Natural killer cell (primary cell): ENCODE measurements around the gene IGFBPL1. TPM values are rescaled to one million over a fixed set of nuclear protein-coding genes. Genes with fewer than 3 reads are reported as not detected.
"Not testable (repeated sequence)": the region's sequence is repeated elsewhere in the genome, so short reads cannot be mapped to it uniquely, and the experiment has no call there.

Experiments
- ATAC-seq, 3 donors: fragments of 150-1000 bp in 2 of 3; fragments of 200-7000 bp in 1 of 3; cut with Tn5 transposase; 1 replicate in 1 of 3; 2 replicates in 2 of 3; pipeline ENCODE4 v1.10.0; 2021; ENCODE audit warnings: mild to moderate bottlenecking in 2 of 3, moderate library complexity in 2 of 3
- DNase-seq, 2 donors: peaks; one replicate each; pipeline versions ENCODE4 v3.0.0 to v3.0.0-alpha.2; 2013 to 2021; ENCODE audit warnings: mixed read lengths in 1 of 2
- H3K27ac ChIP-seq: one replicate; pipeline ENCODE4 v1.5.1; 2013; ENCODE audit warnings: mild to moderate bottlenecking, low read length
- H3K27me3 ChIP-seq: one replicate; pipeline ENCODE4 v1.6.1; 2013; ENCODE audit warnings: low read length; ENCODE audit not compliant: control insufficient read depth, insufficient read depth
- H3K36me3 ChIP-seq: one replicate; pipeline ENCODE4 v1.6.1; 2013; ENCODE audit warnings: low read length; ENCODE audit not compliant: control insufficient read depth, insufficient read depth
- H3K4me1 ChIP-seq: one replicate; pipeline ENCODE4 v1.6.1; 2013; ENCODE audit warnings: low read length; ENCODE audit not compliant: control insufficient read depth, insufficient read depth
- H3K4me3 ChIP-seq: one replicate; pipeline ENCODE4 v1.5.1; 2013; ENCODE audit warnings: low read length
- H3K9me3 ChIP-seq: one replicate; pipeline ENCODE4 v1.6.1; 2013; ENCODE audit warnings: low read length; ENCODE audit not compliant: control insufficient read depth, insufficient read depth
- H3K27ac Mint-ChIP-seq, 2 donors: one replicate each; pipeline ENCODE4 v1.8.0; 2022; ENCODE audit warnings: mild to moderate bottlenecking in 2 of 2, mixed read lengths in 2 of 2, moderate library complexity in 1 of 2
- H3K27me3 Mint-ChIP-seq, 2 donors: one replicate each; pipeline ENCODE4 v1.8.0; 2022; ENCODE audit warnings: low read depth in 2 of 2, mixed read lengths in 2 of 2
- H3K36me3 Mint-ChIP-seq: one replicate; pipeline ENCODE4 v1.8.0; 2022; ENCODE audit warnings: mixed read lengths
- H3K4me1 Mint-ChIP-seq, 2 donors: one replicate each; pipeline ENCODE4 v1.8.0; 2022; ENCODE audit warnings: mixed read lengths in 2 of 2
- H3K4me3 Mint-ChIP-seq: one replicate; pipeline ENCODE4 v1.8.0; 2022; ENCODE audit warnings: mild to moderate bottlenecking, moderate library complexity, mixed read lengths
- H3K9me3 Mint-ChIP-seq, 2 donors: one replicate each; pipeline ENCODE4 v1.8.0; 2022; ENCODE audit warnings: mixed read lengths in 2 of 2
- CTCF ChIP-seq: fragments of 200-600 bp; IDR thresholded peaks from one replicate; pipeline ENCODE4 v1.8.0; 2022; ENCODE audit warnings: antibody characterized with exemption
- whole genome bisulfite sequencing: methylation state at CpG from one replicate; pipeline ENCODE4 v1.1.7; 2013; ENCODE audit warnings: missing lambda C conversion rate; ENCODE audit not compliant: insufficient coverage; 5-methylcytosine and 5-hydroxymethylcytosine counted together
- intact Hi-C: fragments of 100-400 bp; cut with micrococcal nuclease; formaldehyde crosslinking; loops from one replicate; pipeline ENCODE4 v1.14.2; 2022
- total RNA-seq, 4 donors: library from RNA; stranded (reverse); fragments of 120-200 nt in 1 of 4; gene quantifications; one replicate each; pipeline versions ENCODE4 v1.2.3 to v1.2.4, GENCODE V29; 2013 to 2022

The IGFBPL1 gene
- total RNA-seq = not detected
- not detected for total RNA-seq (2013)

GRCh38 chr9:38423973-38424843 is at the start of gene IGFBPL1:
Gene IGFBPL1 (minus strand): TSS chr9:38424454. CDS start chr9:38424424, 30 bp downstream.
- H3K27me3 Mint-ChIP-seq = peaks cover 41 to 60% of the 10 kb centered on the region in 2 donors
- no peaks in the 10 kb centered on the region for H3K36me3 Mint-ChIP-seq
- H3K27ac Mint-ChIP-seq = no peak within 1 kb of the TSS
- peaks cover 20% of the 10 kb centered on the region for H3K27me3 ChIP-seq
- no peak within 1 kb of the TSS for H3K4me3 ChIP-seq
- H3K9me3 ChIP-seq = no peaks in the 10 kb centered on the region
- no peaks in the 10 kb centered on the region for H3K4me1 ChIP-seq
- peak within 1 kb of the TSS; percentile 67 for H3K4me3 Mint-ChIP-seq
- DNase-seq (no peak), ATAC-seq (peak in 1 of 3 donors; percentile 40)
- no peaks in the 10 kb centered on the region for H3K9me3 Mint-ChIP-seq
- H3K27ac ChIP-seq = no peak within 1 kb of the TSS
- no peak for TF ChIP-seq CTCF
- intact Hi-C loops = no loop called here
- 2% methylated on average over 113 of the region's 115 CpGs for WGBS
- no peaks in the 10 kb centered on the region for H3K36me3 ChIP-seq
- peaks cover 0 to 5% of the 10 kb centered on the region in 2 donors for H3K4me1 Mint-ChIP-seq

GRCh38 chr9:38472583-38473249 is 48.5 kb upstream of the IGFBPL1 start:
- intact Hi-C loops, H3K4me1 Mint-ChIP-seq, H3K27me3 ChIP-seq, DNase-seq, H3K36me3 ChIP-seq, H3K4me1 ChIP-seq, H3K27ac ChIP-seq, H3K27ac Mint-ChIP-seq, H3K36me3 Mint-ChIP-seq, H3K4me3 ChIP-seq, H3K9me3 ChIP-seq, ATAC-seq, H3K4me3 Mint-ChIP-seq, H3K9me3 Mint-ChIP-seq: not testable (repeated sequence)
- H3K27me3 Mint-ChIP-seq = peaks cover 13 to 19% of the 10 kb centered on the region in 2 donors
- 71% methylated on average over 1 of the region's 2 CpGs for WGBS

- no peaks in the 10 kb centered on the region for H3K27me3 ChIP-seq
- no peak overlapping the region for H3K4me3 ChIP-seq
- no peak overlapping the region for H3K4me3 Mint-ChIP-seq
- peaks cover 13 to 18% of the 10 kb centered on the region in 2 donors for H3K27me3 Mint-ChIP-seq
- DNase-seq (no peak), ATAC-seq (no peak)
- no peaks in the 10 kb centered on the region for H3K9me3 Mint-ChIP-seq
- TF ChIP-seq CTCF = no peak
- no peaks in the 10 kb centered on the region for H3K36me3 ChIP-seq
- no peaks in the 10 kb centered on the region for H3K9me3 ChIP-seq
- H3K27ac Mint-ChIP-seq = no peak overlapping the region
- no peaks in the 10 kb centered on the region for H3K36me3 Mint-ChIP-seq
- H3K4me1 ChIP-seq = no peaks in the 10 kb centered on the region
- H3K4me1 Mint-ChIP-seq = no peaks in the 10 kb centered on the region
- intact Hi-C loops = no loop called here
- no peak overlapping the region for H3K27ac ChIP-seq
- WGBS = 41% methylated on average over 3 of the region's 3 CpGs
Measured at GRCh38 chr9:38467404-38467803, 43.1 kb upstream of the IGFBPL1 start.

GRCh38 chr9:38453835-38454234 is 29.6 kb upstream of the IGFBPL1 start:
- Histone ChIP-seq H3K36me3 (no peaks in the 10 kb centered on the region), H3K4me3 (no peak overlapping the region), H3K9me3 (no peaks in the 10 kb centered on the region), H3K27me3 (no peaks in the 10 kb centered on the region), H3K4me1 (no peaks in the 10 kb centered on the region), H3K27ac (no peak overlapping the region)
- H3K9me3 Mint-ChIP-seq = peaks cover 10 to 13% of the 10 kb centered on the region in 2 donors
- H3K4me3 Mint-ChIP-seq = no peak overlapping the region
- H3K27ac Mint-ChIP-seq = no peak overlapping the region
- no peak for DNase-seq
- no peak for ATAC-seq
- H3K4me1 Mint-ChIP-seq = no peaks in the 10 kb centered on the region
- peaks cover 17% of the 10 kb centered on the region for H3K36me3 Mint-ChIP-seq
- TF ChIP-seq CTCF = no peak
- WGBS = 91% methylated on average over 2 of the region's 3 CpGs
- intact Hi-C loops = no loop called here
- peaks cover 20 to 35% of the 10 kb centered on the region in 2 donors for H3K27me3 Mint-ChIP-seq
